Transverse colon (tissue), 4 donors: ENCODE data around the gene SUCLG2. TPM values are rescaled to one million over a fixed set of nuclear protein-coding genes. Genes with fewer than 3 reads are reported as not detected.

ENCODE experiments used
- DNase-seq: peaks from one replicate; pipeline ENCODE4 v3.0.0-alpha.2; 2019
- H3K27ac ChIP-seq, 4 donors: fragments of 200-600 bp; sonication (generic); 2 replicates each; pipeline ENCODE4 v1.5.1; 2016 to 2018; ENCODE audit warnings: inconsistent platforms in 4 of 4
- H3K27me3 ChIP-seq: fragments of 200-600 bp; sonication (generic); 2 replicates; pipeline ENCODE4 v1.5.1; 2017; ENCODE audit warnings: inconsistent platforms
- H3K36me3 ChIP-seq, 4 donors: fragments of 200-600 bp; sonication (generic); 2 replicates each; pipeline ENCODE4 v1.5.1; 2017 to 2019; ENCODE audit warnings: inconsistent platforms in 4 of 4
- H3K4me1 ChIP-seq, 4 donors: fragments of 200-600 bp; sonication (generic); 2 replicates each; pipeline ENCODE4 v1.5.1; 2017 to 2020; ENCODE audit warnings: inconsistent platforms in 4 of 4
- H3K4me3 ChIP-seq, 4 donors: fragments of 200-600 bp; sonication (generic); 1 replicate in 1 of 4; 2 replicates in 3 of 4; pipeline versions ENCODE4 v1.5.1 to v1.6.1; 2017 to 2019; ENCODE audit warnings: inconsistent platforms in 4 of 4
- H3K9me3 ChIP-seq, 2 donors: fragments of 200-600 bp; sonication (generic); 2 replicates each; pipeline ENCODE4 v1.5.1; 2017 to 2019; ENCODE audit warnings: inconsistent platforms in 2 of 2
- EP300 ChIP-seq: sonication (generic); formaldehyde crosslinking; IDR thresholded peaks from one replicate; pipeline ENCODE4 v1.6.1; 2017; ENCODE audit warnings: antibody characterized with exemption, low read depth
- POLR2A ChIP-seq: fragments of 450-650 bp; IDR thresholded peaks from one replicate; pipeline ENCODE4 v1.6.1; 2016; ENCODE audit warnings: antibody characterized with exemption, mild to moderate bottlenecking, moderate library complexity
- POLR2AphosphoS5 ChIP-seq, 3 donors: sonication (generic); formaldehyde crosslinking; IDR thresholded peaks; one replicate each; pipeline ENCODE4 v1.6.1; 2016; ENCODE audit warnings: antibody characterized with exemption in 3 of 3
- WGBS, 2 donors: methylation state at CpG; one replicate each; pipeline ENCODE4 v1.1.5; 2018; ENCODE audit warnings: low coverage in 1 of 2; 5-methylcytosine and 5-hydroxymethylcytosine counted together
- in situ Hi-C, 4 donors: fragments of 200-750 bp; cut with MboI; loops; one replicate each; pipeline versions ENCODE4 v1.15.0 to v1.15.1; 2017; ENCODE audit warnings: low sequenced_read_pairs in 3 of 4, low pct_ligation_motif_present in 1 of 4, low pct_unique_long_range_greater_than_20kb in 1 of 4
- intact Hi-C: fragments of 100-400 bp; cut with DNase I; formaldehyde crosslinking; loops from one replicate; pipeline ENCODE4 v1.15.1; 2023; ENCODE audit warnings: low total_unique reads
- total RNA-seq, 4 donors: library from RNA; depleted of rRNA; stranded (reverse); fragments of >200 nt; gene quantifications; one replicate each; pipeline ENCODE4 v1.1.0, GENCODE V29; 2016
- TF ChIP-seq, protein P1 (sequence below), 5 experiments: fragments of 200-600 bp in 3 of 5; fragments of 450-650 bp in 2 of 5; sonication (generic) in 3 of 5; IDR thresholded peaks; 1 replicate in 2 of 5; 2 replicates in 3 of 5; pipeline ENCODE4 v1.5.1; 2016 to 2017; ENCODE audit warnings: antibody characterized with exemption in 5 of 5, inconsistent platforms in 3 of 5, mild to moderate bottlenecking in 2 of 5, moderate library complexity in 1 of 5

Gene SUCLG2
- total RNA-seq, 4 donors from 2014 or later = 59.5 to 269 (median 160) TPM

DNA sequence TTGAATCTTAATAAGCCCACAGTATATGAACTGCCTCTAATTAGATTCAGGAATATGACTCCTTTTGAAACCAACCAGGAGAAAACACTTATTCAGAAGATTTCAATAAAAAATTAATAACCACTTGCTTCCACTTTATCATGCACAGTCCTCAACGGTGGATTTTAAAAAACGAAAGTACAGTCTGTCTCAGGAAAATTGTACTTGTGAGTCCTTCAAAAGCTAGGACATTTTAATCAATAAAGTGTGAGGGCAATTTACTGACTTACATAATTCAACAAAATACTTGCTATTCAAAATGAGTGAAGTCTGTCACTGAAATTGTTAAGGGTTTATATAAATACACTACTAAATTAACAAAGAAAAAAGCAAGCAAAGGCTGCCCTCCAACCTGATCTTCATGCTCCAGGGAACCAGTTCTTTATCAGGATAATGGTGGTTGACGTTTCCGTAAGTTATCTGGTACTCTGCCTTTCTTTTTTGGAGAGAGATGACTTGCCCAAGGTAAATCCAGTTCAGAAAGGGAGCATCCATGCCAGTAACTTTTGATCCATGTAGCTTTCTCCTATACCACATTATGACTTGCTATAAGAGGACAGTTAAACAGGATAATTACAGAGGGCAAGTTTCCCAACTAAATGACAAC, 17.0 kb downstream of the SUCLG2 start:
- intact Hi-C loops (no loop called here), in situ Hi-C loops (no loop called here)
- H3K27me3 ChIP-seq = no peaks in the 10 kb centered on the region
- H3K9me3 ChIP-seq = no peaks in the 10 kb centered on the region
- 86 to 90% methylated on average over 4 of the region's 4 CpGs for WGBS, 2 donors
- H3K27ac ChIP-seq = no peak overlapping the region
- H3K4me1 ChIP-seq = peaks cover 0 to 16% (median 0%) of the 10 kb centered on the region in 4 donors
- no peak for DNase-seq
- no peak overlapping the region for H3K4me3 ChIP-seq
- TF ChIP-seq POLR2AphosphoS5 (IDR thresholded peaks at IDR 0.05) (no peak), POLR2A (no peak), EP300 (no peak)
- TF ChIP-seq, protein P1, sequence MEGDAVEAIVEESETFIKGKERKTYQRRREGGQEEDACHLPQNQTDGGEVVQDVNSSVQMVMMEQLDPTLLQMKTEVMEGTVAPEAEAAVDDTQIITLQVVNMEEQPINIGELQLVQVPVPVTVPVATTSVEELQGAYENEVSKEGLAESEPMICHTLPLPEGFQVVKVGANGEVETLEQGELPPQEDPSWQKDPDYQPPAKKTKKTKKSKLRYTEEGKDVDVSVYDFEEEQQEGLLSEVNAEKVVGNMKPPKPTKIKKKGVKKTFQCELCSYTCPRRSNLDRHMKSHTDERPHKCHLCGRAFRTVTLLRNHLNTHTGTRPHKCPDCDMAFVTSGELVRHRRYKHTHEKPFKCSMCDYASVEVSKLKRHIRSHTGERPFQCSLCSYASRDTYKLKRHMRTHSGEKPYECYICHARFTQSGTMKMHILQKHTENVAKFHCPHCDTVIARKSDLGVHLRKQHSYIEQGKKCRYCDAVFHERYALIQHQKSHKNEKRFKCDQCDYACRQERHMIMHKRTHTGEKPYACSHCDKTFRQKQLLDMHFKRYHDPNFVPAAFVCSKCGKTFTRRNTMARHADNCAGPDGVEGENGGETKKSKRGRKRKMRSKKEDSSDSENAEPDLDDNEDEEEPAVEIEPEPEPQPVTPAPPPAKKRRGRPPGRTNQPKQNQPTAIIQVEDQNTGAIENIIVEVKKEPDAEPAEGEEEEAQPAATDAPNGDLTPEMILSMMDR (IDR thresholded peaks at IDR 0.05) = no peak
- no peaks in the 10 kb centered on the region for H3K36me3 ChIP-seq

DNA sequence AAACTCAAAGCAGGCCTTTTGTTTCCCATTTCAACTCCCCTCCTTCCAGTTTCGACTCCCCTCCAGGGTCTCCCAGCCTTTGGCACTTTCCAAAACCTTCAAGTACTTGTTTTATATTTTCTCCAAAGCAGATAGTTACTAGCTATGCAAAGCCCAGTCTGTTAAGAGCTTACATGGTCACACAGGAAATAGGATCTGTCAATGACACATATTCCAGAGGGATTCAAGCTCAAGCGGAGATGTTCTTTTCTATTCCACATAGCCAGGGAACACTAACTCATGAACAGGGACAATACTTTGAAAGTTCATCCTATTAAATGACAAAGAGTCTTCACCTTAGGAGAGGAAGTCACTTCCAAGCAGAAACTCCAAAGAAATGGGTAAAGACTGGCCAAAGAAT, 18.6 kb downstream of the SUCLG2 start:
- TF ChIP-seq POLR2AphosphoS5 (IDR thresholded peaks at IDR 0.05) = no peak
- TF ChIP-seq, protein P1 (IDR thresholded peaks at IDR 0.05) = no peak
- no peak for TF ChIP-seq EP300
- TF ChIP-seq POLR2A = no peak
- Histone ChIP-seq H3K36me3 (no peaks in the 10 kb centered on the region), H3K4me3 (no peak overlapping the region), H3K27ac (no peak overlapping the region), H3K4me1 (peaks cover 0 to 9% (median 0%) of the 10 kb centered on the region in 4 donors), H3K27me3 (no peaks in the 10 kb centered on the region), H3K9me3 (no peaks in the 10 kb centered on the region)
- in situ Hi-C loops (no loop called here), intact Hi-C loops (no loop called here)
- DNase-seq = no peak
- 94 to 100% methylated on average over 2 of the region's 2 CpGs for WGBS, 2 donors

DNA sequence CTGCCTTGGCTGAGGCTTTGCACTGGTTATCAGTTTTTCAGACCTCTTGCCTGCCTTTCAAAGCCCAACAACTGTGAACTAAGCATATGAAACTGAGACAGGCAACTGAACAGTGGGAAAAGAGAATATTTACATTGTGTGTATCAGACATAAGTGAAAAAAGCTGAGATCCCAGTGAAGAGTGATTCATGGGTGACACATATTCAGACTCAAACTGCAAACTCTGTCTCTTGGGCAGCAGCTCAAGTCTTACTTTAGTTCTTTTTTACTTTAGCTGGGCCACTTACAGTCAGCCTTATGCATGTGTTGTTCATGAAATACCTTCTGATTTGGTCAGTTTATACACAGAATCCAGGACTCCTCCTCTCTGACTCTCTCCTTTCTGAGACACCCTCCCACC, 19.2 kb downstream of the SUCLG2 start:
- DNase-seq = no peak
- intact Hi-C loops = no loop called here
- no peaks in the 10 kb centered on the region for H3K36me3 ChIP-seq
- TF ChIP-seq EP300 (no peak), POLR2AphosphoS5 (IDR thresholded peaks at IDR 0.05) (no peak), POLR2A (no peak)
- TF ChIP-seq, protein P1 (IDR thresholded peaks at IDR 0.05) = no peak
- peaks cover 0 to 6% (median 0%) of the 10 kb centered on the region in 4 donors for H3K4me1 ChIP-seq
- no peaks in the 10 kb centered on the region for H3K27me3 ChIP-seq
- H3K9me3 ChIP-seq = no peaks in the 10 kb centered on the region
- in situ Hi-C loops = no loop called here
- H3K27ac ChIP-seq = no peak overlapping the region
- H3K4me3 ChIP-seq = no peak overlapping the region

DNA sequence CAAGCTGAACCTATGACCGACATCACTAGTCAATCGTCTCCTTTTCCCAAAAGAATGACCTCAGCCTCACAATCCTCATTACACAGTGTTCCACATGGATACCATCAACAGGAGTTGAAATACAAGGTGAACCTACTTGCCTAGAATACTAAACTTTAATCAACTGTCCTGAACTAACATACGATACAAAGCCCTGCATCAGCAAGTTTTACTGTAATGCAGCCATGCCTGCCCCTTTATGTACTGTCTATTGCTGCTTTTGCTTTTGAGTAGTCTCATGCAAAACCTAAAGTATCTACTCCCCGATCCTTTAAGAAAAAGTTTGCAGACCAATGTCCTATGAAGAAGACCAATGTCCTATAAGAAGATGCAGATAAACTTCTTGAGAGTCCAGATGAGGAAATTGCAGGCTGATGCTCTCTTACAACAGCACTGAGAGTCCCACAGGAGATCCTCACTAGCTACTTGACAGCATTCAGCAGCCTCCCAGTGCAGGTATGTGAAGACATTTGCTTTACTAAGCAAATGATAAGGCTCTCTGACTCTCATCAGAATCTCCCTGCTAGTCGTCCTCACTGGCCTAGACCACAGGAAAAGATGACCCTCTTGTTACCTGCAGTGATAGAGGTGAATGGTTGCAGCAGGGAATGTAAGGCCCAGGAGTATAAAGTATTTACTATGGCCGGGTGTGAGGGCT, 23.6 kb downstream of the SUCLG2 start:
- H3K9me3 ChIP-seq = no peaks in the 10 kb centered on the region

More for the DNA sequence above, 23.6 kb downstream of the SUCLG2 start:
- TF ChIP-seq, protein P1 (IDR thresholded peaks at IDR 0.05) = no peak
- TF ChIP-seq EP300 = no peak
- no peak for TF ChIP-seq POLR2A
- no peak for TF ChIP-seq POLR2AphosphoS5 (IDR thresholded peaks at IDR 0.05)
- in situ Hi-C loops (no loop called here), intact Hi-C loops (no loop called here)
- H3K4me3 ChIP-seq = no peak overlapping the region
- H3K27me3 ChIP-seq = no peaks in the 10 kb centered on the region
- WGBS, 2 donors = 87 to 90% methylated on average over 2 to 6 of the region's 6 CpGs
- no peak for DNase-seq
- H3K27ac ChIP-seq = no peak overlapping the region
- H3K36me3 ChIP-seq = no peaks in the 10 kb centered on the region
- peaks cover 0 to 4% (median 0%) of the 10 kb centered on the region in 4 donors for H3K4me1 ChIP-seq
